WTC11 (cell line): ENCODE results near the gene PHC1. TPM values are rescaled to one million over a fixed set of nuclear protein-coding genes. Genes with fewer than 3 reads are reported as not detected.

Experiments used
- ATAC-seq: fragments of 200-7000 bp; cut with Tn5 transposase; 2 replicates; pipeline ENCODE4 v1.10.0; 2021; ENCODE audit warnings: mild to moderate bottlenecking, moderate library complexity
- CTCF ChIA-PET: fragments of 300-600 bp; sonication (Branson Sonifier 250); formaldehyde crosslinking; loops from one replicate; lab custom pipeline; 2021; ENCODE audit warnings: antibody characterized with exemption; lab: Charles Lee
- POLR2A ChIA-PET: fragments of 350-600 bp; sonication (Branson Sonifier 250); formaldehyde crosslinking; loops from one replicate; lab custom pipeline; 2021; ENCODE audit warnings: antibody characterized with exemption; lab: Charles Lee
- DNase-seq: peaks from one replicate; pipeline ENCODE4 v3.0.0; 2021; ENCODE audit warnings: low spot score
- H3K27ac Mint-ChIP-seq: 2 replicates; pipeline ENCODE4 v1.8.0; 2021; ENCODE audit warnings: mixed read lengths
- H3K27me3 Mint-ChIP-seq: 2 replicates; pipeline ENCODE4 v1.8.0; 2021; ENCODE audit warnings: low read depth, mild to moderate bottlenecking, moderate library complexity, mixed read lengths
- H3K36me3 Mint-ChIP-seq: 2 replicates; pipeline ENCODE4 v1.8.0; 2021; ENCODE audit warnings: mixed read lengths
- H3K4me1 Mint-ChIP-seq: 2 replicates; pipeline ENCODE4 v1.8.0; 2022; ENCODE audit warnings: mixed read lengths
- H3K4me3 Mint-ChIP-seq: 2 replicates; pipeline ENCODE4 v1.8.0; 2021; ENCODE audit warnings: mild to moderate bottlenecking, moderate library complexity, mixed read lengths
- H3K9me3 Mint-ChIP-seq: 2 replicates; pipeline ENCODE4 v1.8.0; 2021; ENCODE audit warnings: mixed read lengths
- CDX4 ChIP-seq: fragments of 250-450 bp; sonication (Bioruptor Pico); IDR thresholded peaks from 2 replicates; pipeline ENCODE4 v1.9.0; 2021; ENCODE audit warnings: moderate library complexity, mild to moderate bottlenecking, inconsistent platforms, borderline replicate concordance
- CREM ChIP-seq: sonication (generic); formaldehyde crosslinking; IDR thresholded peaks from 2 replicates; pipeline ENCODE4 v1.8.1; 2022; ENCODE audit warnings: mild to moderate bottlenecking, missing genetic modification reagents, moderate library complexity
- EMX1 ChIP-seq: fragments of 250-450 bp; sonication (Bioruptor Pico); IDR thresholded peaks from 2 replicates; pipeline ENCODE4 v1.8.0; 2021; ENCODE audit warnings: mild to moderate bottlenecking
- FOXP1 ChIP-seq: sonication (generic); formaldehyde crosslinking; IDR thresholded peaks from 2 replicates; pipeline ENCODE4 v1.8.0; 2022; ENCODE audit warnings: missing genetic modification reagents, mild to moderate bottlenecking, moderate library complexity, borderline replicate concordance
- GRHL2 ChIP-seq: fragments of 250-450 bp; sonication (Bioruptor Pico); IDR thresholded peaks from 2 replicates; pipeline ENCODE4 v1.8.0; 2022; ENCODE audit warnings: mild to moderate bottlenecking, moderate library complexity; ENCODE audit not compliant: insufficient replicate concordance, severe bottlenecking
- GTF2I ChIP-seq: fragments of 250-450 bp; sonication (Bioruptor Pico); conservative IDR thresholded peaks from 2 replicates; pipeline ENCODE4 v1.4.0; 2021; ENCODE audit warnings: mild to moderate bottlenecking
- MXD4 ChIP-seq: fragments of 250-450 bp; sonication (Bioruptor Pico); IDR thresholded peaks from 2 replicates; pipeline ENCODE4 v1.8.0; 2021; ENCODE audit warnings: mild to moderate bottlenecking, moderate library complexity, borderline replicate concordance
- NFE2L1 ChIP-seq: sonication (generic); formaldehyde crosslinking; IDR thresholded peaks from 2 replicates; pipeline ENCODE4 v1.8.1; 2023; ENCODE audit warnings: missing genetic modification reagents
- OVOL2 ChIP-seq: fragments of 250-450 bp; sonication (Bioruptor Pico); IDR thresholded peaks from 2 replicates; pipeline ENCODE4 v1.9.0; 2021; ENCODE audit warnings: mild to moderate bottlenecking, borderline replicate concordance
- RELA ChIP-seq: sonication (generic); formaldehyde crosslinking; IDR thresholded peaks from 2 replicates; pipeline ENCODE4 v1.8.1; 2022; ENCODE audit warnings: missing genetic modification reagents, mild to moderate bottlenecking, borderline replicate concordance
- TP53 ChIP-seq: sonication (generic); formaldehyde crosslinking; IDR thresholded peaks from 2 replicates; pipeline ENCODE4 v1.8.1; 2023; ENCODE audit warnings: mild to moderate bottlenecking, missing genetic modification reagents
- ZBTB21 ChIP-seq: sonication (generic); formaldehyde crosslinking; IDR thresholded peaks from 2 replicates; pipeline ENCODE4 v1.8.1; 2023; ENCODE audit warnings: mild to moderate bottlenecking, missing genetic modification reagents, borderline replicate concordance
- ZNF317 ChIP-seq: sonication (generic); formaldehyde crosslinking; IDR thresholded peaks from 2 replicates; pipeline ENCODE4 v1.8.1; 2023; ENCODE audit warnings: low read depth, mild to moderate bottlenecking, moderate library complexity, missing genetic modification reagents, borderline replicate concordance
- ZNF425 ChIP-seq: fragments of 250-450 bp; sonication (Bioruptor Pico); conservative IDR thresholded peaks from 2 replicates; pipeline ENCODE4 v1.9.0; 2021; ENCODE audit warnings: mild to moderate bottlenecking
- ZSCAN18 ChIP-seq: fragments of 250-450 bp; sonication (Bioruptor Pico); IDR thresholded peaks from 2 replicates; pipeline ENCODE4 v2.1.2; 2022; ENCODE audit warnings: mild to moderate bottlenecking, moderate library complexity
- total RNA-seq: library from RNA; stranded (reverse); gene quantifications from 3 replicates; pipeline ENCODE4 v1.2.3, GENCODE V29; 2021
- TF ChIP-seq, protein P1 (sequence below): fragments of 200-600 bp; IDR thresholded peaks from 2 replicates; pipeline ENCODE4 v1.8.0; 2022; ENCODE audit warnings: antibody characterized with exemption
- TF ChIP-seq, protein P2 (sequence below): sonication (generic); formaldehyde crosslinking; IDR thresholded peaks from 2 replicates; pipeline ENCODE4 v1.8.1; 2023; ENCODE audit warnings: mild to moderate bottlenecking, missing genetic modification reagents, moderate library complexity

The PHC1 gene
- total RNA-seq, 1 experiment from 2014 or later, result 733 TPM

DNA sequence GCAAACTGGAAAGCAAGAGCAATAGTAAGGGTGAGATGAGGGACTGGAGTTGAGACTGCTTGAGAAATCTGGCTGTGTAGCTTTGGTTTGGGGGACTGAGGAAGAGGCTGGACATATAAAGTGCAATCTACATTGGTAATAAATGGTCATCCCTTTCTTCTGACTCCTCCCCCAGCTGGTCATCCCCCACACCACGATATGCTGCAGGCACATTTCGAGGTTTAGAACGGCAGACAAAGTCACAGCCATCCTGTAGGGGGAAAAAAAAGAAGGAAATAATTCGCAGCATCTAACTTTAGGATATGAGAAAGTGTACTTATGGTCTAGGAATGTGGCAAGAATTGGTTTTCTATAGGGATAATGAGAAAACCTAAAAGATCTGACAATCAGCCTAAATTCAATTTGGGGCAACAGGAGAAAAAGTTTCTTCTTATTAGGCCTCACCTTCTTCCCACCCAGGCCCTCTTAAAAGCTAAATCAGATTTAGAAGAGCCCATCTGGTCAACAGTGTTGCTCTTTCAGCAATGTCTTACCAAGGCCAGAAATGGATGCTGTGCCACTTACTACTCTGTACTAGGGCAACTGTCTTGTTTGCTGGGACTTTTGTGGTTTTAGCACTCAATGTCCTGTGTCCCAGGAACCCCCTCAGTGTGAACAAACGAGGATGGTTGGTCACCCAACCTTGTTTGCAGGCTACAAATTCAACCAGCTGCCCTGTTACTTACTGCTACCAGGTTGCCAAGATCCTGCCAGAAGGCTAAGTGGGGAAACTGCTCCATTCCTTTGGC is 27.6 kb downstream of the PHC1 start (continued):
- TF ChIP-seq ZNF425 (CRISPR knock-in tag) (peak; percentile 59; the same call in 1 of the 2 replicates), NFE2L1 (CRISPR knock-in tag) (no peak), RELA (no peak), GTF2I (no peak), CDX4 (CRISPR knock-in tag) (no peak), CREM (CRISPR knock-in tag) (no peak), ZSCAN18 (CRISPR knock-in tag) (no peak), ZBTB21 (CRISPR knock-in tag) (no peak), TP53 (CRISPR knock-in tag) (no peak), ZNF317 (CRISPR knock-in tag) (no peak), GRHL2 (CRISPR knock-in tag) (no peak), OVOL2 (no peak), MXD4 (CRISPR knock-in tag) (no peak)
- TF ChIP-seq, protein P1, sequence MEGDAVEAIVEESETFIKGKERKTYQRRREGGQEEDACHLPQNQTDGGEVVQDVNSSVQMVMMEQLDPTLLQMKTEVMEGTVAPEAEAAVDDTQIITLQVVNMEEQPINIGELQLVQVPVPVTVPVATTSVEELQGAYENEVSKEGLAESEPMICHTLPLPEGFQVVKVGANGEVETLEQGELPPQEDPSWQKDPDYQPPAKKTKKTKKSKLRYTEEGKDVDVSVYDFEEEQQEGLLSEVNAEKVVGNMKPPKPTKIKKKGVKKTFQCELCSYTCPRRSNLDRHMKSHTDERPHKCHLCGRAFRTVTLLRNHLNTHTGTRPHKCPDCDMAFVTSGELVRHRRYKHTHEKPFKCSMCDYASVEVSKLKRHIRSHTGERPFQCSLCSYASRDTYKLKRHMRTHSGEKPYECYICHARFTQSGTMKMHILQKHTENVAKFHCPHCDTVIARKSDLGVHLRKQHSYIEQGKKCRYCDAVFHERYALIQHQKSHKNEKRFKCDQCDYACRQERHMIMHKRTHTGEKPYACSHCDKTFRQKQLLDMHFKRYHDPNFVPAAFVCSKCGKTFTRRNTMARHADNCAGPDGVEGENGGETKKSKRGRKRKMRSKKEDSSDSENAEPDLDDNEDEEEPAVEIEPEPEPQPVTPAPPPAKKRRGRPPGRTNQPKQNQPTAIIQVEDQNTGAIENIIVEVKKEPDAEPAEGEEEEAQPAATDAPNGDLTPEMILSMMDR, result no peak
- TF ChIP-seq, protein P2, sequence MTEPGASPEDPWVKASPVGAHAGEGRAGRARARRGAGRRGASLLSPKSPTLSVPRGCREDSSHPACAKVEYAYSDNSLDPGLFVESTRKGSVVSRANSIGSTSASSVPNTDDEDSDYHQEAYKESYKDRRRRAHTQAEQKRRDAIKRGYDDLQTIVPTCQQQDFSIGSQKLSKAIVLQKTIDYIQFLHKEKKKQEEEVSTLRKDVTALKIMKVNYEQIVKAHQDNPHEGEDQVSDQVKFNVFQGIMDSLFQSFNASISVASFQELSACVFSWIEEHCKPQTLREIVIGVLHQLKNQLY (CRISPR knock-in tag), result no peak
- TF ChIP-seq, all 79 proteins: peak for 5

GRCh38 chr12:8943565-8944186 is 29.4 kb downstream of the PHC1 start:
- H3K4me1 Mint-ChIP-seq, result peaks cover 19% of the 10 kb centered on the region
- POLR2A ChIA-PET, result interaction anchor here (0.7 to 1.2 kb wide), 2 partner anchors 93 to 106 kb away, joined by 4 to 5 read pairs; no protein-coding TSS in a partner anchor
- CTCF ChIA-PET, result no interaction called here
- DNase-seq (no peak), ATAC-seq (peak; percentile 8; the same call in 1 of the 2 replicates)
- peak overlapping the region; percentile 59 for H3K27ac Mint-ChIP-seq
- no peak overlapping the region for H3K4me3 Mint-ChIP-seq
- no peak for TF ChIP-seq FOXP1 (CRISPR knock-in tag)
- 0 out of 2 replicates have a peak, but pooled peaks have one; percentile 16 for TF ChIP-seq EMX1
- peaks cover 51% of the 10 kb centered on the region for H3K36me3 Mint-ChIP-seq
- H3K9me3 Mint-ChIP-seq, result no peaks in the 10 kb centered on the region
- H3K27me3 Mint-ChIP-seq, result no peaks in the 10 kb centered on the region
